NB4 (cell line): ENCODE measurements around the gene GVQW3.

Experiments used
- MAX ChIP-seq: IDR thresholded peaks from 2 replicates; pipeline ENCODE4 v1.6.1; 2011; ENCODE audit warnings: low read depth, low read length
- MYC ChIP-seq: IDR thresholded peaks from 2 replicates; pipeline ENCODE4 v1.6.1; 2011; ENCODE audit warnings: low read depth, low read length
- POLR2A ChIP-seq: IDR thresholded peaks from 2 replicates; pipeline ENCODE4 v1.6.1; 2011; ENCODE audit warnings: mild to moderate bottlenecking; ENCODE audit not compliant: insufficient read length; ENCODE audit errors: extremely low read depth
- TF ChIP-seq, protein P1 (sequence below): IDR thresholded peaks from one replicate; pipeline ENCODE4 v1.5.1; 2012; ENCODE audit warnings: low read depth, low read length

DNA sequence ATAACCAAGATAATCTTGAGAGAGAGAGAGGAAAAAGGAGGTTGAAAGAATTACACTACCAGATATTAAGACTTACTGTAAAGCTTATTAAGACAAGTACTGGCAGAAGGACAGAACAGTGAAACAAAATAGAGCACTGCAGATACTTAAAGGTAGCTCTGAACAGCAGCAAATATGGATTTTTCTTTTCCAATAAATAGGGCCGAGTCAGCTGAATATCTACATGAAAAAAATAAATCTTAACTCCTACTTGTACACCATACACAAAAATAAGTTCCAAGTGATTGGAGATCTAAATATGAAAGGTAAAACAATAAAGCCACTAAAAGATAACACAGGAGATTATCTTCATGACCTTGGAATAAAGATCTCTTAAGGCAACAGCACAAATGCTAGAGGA is 12.6 kb upstream of the GVQW3 start:
- TF ChIP-seq, protein P1, sequence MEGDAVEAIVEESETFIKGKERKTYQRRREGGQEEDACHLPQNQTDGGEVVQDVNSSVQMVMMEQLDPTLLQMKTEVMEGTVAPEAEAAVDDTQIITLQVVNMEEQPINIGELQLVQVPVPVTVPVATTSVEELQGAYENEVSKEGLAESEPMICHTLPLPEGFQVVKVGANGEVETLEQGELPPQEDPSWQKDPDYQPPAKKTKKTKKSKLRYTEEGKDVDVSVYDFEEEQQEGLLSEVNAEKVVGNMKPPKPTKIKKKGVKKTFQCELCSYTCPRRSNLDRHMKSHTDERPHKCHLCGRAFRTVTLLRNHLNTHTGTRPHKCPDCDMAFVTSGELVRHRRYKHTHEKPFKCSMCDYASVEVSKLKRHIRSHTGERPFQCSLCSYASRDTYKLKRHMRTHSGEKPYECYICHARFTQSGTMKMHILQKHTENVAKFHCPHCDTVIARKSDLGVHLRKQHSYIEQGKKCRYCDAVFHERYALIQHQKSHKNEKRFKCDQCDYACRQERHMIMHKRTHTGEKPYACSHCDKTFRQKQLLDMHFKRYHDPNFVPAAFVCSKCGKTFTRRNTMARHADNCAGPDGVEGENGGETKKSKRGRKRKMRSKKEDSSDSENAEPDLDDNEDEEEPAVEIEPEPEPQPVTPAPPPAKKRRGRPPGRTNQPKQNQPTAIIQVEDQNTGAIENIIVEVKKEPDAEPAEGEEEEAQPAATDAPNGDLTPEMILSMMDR: no peak
- TF ChIP-seq POLR2A (no peak), MYC (no peak), MAX (no peak)
